GM10266 (cell line): ENCODE results near the gene EFCAB13.

Experiments used
- DNase-seq: peaks from one replicate; pipeline ENCODE4 v3.0.0; 2012; ENCODE audit errors: extremely low spot score
- CTCF ChIP-seq: IDR thresholded peaks from 2 replicates; pipeline ENCODE4 v1.5.1; 2012; ENCODE audit warnings: mild to moderate bottlenecking, low read depth; ENCODE audit not compliant: control insufficient read depth, insufficient read depth; ENCODE audit errors: missing control alignments

EFCAB13 gene

DNA sequence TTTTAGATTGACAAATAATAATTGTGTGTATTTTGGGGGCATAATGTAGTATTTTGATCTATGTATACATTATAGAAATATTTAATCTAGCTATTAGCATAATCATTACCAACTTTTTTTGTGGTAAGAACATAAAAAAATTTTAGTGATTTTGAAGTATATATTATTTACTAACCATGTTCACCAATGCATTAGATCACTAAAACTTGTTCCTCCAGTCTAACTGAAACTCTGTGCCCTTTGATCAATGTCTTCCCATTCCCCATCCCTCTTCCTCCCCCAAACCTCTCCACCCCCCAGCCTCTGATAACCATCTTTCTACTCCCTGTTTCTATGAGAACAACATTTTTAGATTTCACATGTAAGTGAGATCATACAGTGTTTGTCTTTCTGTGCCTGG lies 8.5 kb downstream of the EFCAB13 start:
- no peak for DNase-seq
- TF ChIP-seq CTCF: no peak

- no peak for DNase-seq
- TF ChIP-seq CTCF: no peak
Measured at GRCh38 chr17:47335101-47335936, 11.6 kb downstream of the EFCAB13 start.

DNA sequence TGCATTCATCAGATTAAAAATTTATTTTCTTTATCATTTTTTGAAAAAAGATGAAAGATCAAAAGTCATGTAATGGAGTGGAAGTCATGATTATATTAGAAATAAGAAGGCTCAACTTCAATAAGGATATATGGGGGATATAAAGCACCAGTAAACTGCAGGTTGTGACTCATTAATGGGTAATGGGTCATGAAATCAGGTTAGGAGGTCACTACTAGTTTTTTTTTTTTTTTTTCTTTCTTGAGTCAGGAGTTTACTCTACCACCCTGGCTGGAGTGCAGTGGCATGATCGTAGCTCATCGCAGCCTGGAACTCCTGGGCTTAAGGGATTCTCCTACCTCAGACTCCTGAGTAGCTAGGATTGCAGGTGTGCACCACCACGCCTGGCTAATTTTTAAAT lies 14.3 kb downstream of the EFCAB13 start:
- DNase-seq: no peak
- no peak for TF ChIP-seq CTCF

DNA sequence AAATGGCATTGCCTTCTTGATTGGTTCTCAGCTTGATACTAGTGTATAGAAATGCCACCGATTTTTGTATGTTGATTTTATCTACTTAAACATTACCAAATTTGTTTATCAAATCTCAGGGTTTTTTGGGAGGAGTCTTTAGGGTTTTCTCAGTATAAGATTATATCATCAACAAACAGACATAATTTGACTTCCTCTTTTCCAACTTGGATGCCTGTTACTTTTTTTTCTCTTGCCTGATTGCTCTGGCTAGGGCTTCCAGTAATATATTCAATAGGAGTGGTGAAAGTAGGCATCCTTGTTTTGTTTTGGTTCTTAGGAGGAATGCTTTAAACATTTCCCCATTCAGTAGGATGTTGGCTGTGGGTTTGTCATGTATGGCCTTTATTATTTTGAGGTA lies 29.1 kb downstream of the EFCAB13 start:
- no peak for DNase-seq
- TF ChIP-seq CTCF: no peak

DNA sequence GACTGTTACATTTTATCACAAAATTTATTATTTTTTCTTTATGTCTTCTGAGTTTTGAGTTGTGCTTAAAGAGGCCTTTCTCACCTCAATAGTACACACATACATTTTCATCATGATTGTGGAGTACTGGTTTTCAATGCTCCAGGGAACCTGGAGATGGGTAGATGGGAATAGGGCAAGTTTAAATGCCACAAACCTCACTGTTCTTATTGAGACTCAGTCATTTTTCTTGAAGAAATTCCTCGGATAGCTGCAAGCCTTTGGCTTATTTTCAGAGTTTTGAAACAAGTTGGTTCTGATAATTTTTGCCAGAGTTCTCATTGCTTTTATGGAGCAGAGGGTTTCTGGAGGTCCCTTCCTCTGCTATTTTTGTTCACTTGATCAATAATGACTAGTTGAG lies 34.9 kb downstream of the EFCAB13 start:
- DNase-seq: no peak
- no peak for TF ChIP-seq CTCF

DNA sequence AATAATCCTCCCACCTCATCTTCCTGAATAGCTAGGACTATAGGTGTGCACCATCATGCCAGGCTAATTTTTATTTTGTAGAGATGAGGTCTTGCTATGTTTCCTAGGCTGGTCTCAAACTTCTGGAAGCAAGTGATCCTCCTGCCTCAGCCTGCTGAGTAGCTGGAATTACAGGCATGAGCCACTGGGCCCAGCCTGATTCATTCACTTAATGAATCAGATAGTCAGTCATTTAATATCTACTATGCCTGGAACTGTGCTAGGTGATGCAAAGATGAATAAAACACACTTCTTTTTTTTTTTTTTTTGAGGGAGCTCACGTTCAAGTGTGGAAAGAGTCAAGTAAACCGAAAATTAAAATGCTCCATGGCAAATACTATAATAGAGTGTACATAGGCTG lies 39.4 kb downstream of the EFCAB13 start:
- TF ChIP-seq CTCF: no peak
- no peak for DNase-seq

DNA sequence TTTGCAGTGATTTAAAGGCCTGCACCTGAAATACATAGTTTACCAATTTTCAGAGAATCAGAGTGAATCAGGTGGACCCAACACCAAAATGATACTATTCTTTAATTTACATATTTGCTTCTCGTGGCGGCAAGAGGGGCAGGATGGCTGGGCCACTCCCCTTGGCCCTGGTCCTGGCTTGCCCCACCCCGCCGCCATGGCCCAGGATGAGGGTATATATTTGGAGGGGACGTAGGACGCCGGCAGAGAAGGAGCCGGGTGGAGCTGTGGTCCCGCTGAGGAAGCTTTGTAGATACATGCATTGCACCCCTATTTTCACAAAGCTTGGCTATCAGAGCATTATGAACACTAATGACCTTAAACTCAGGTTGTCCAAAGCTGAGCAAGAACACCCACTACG lies 43.5 kb downstream of the EFCAB13 start:
- no peak for DNase-seq
- no peak for TF ChIP-seq CTCF
